Stimulated activated CD4-positive, alpha-beta T cell treated with anti-CD3 and anti-CD28 coated beads, Interleukin-15, amount 100 ng/mL, for 48 hours (primary cell): Measurements from ENCODE around the gene HOXD4.

Source experiments
- DNase-seq, 2 donors: peaks; one replicate each; pipeline ENCODE4 v3.0.0-alpha.2; 2020; ENCODE audit warnings: low read depth in 2 of 2

The HOXD4 gene

DNA sequence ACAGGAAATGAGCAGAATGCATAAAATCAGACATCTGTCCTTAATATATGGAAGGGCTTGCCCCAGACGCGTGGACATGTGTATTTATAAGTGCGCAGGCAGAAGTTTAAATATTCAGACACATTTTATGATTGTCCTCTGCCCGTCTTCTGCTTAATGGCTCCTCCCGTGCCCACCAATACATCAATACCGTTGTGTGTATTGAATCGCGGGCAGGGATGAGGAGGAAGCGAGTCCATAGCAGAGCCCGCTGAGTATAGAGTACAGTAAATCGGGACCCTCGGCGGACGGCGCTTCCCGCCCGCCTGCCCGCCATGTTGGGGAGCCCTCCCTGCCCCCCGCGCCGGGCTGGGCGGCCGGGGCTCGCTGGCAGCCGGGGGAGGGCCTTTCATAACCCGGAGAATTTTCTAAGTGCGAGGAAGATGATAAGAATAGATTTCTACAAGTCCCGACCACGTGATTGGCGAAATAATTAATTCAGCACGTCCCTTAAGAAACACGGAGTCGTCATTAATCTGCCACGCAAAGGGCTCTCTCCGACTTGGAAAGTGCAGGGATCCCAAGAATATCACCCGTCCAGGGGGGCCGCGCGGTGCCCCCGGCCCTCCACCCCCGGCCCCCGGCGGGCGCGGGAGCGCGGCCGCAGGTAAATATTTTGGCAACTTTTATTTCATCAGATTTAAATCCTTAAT lies 5.6 kb downstream of the HOXD4 start, which contains the start of gene HOXD3:
TSS of gene HOXD3 (plus strand) at position 501 of the 692 bp plus-strand sequence. CDS start 11,808 bp downstream, outside the sequence.
- DNase-seq, result no peak

DNA sequence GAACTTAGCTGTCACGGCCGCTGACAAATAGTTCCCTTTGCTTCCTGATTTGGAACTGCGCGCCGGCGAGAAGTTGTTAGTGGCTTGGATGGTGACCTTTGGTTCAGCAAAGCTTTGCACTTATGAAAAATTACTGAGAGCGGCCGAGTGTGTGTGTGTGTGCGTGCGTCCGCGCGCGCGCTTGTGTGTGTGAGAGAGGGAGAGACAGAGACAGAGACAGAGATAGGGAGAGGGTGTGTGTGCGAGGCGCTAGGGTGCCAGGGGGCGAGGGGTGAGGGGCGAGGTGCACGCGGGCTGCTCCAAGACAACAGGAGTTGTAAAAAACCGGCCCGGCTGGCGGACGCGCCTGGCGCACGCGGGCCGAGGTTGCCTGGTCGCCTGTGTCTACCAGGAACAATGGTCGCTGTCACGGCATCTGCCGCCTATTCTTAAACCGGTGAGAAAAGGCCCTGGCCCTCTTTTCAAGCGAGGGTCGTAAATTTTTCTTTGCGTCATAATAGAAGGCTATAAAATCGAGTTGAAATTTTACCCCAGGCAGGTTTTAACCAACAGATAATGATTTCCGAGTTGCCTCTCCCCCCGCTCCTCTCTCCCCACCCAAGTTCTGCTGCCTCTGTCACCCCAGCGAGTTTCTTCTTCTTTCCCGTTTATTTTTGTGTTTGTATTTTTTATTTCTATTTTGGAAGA lies 6.3 kb downstream of the HOXD4 start:
- no peak for DNase-seq

DNA sequence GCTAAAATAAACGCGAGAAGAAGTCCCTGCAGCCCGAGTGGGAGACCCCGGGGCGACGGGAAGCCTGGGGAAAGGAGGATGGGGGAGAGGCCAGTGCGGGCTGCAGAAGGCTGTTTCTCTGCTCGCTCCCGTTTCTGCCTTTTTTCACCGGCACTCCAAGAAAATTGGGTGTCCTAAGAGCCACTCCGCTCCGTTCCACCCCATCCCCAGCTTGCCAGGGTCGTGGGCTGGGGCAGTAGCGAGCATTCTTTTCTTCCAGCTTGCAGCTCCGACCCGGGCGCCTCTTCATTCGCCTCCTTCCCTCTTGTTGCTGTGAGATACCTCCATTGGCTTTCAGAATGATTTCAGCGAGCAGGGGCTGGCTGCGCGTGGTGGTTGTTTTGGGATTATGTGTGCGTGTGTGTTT lies 6.8 kb downstream of the HOXD4 start:
- DNase-seq, result no peak

DNA sequence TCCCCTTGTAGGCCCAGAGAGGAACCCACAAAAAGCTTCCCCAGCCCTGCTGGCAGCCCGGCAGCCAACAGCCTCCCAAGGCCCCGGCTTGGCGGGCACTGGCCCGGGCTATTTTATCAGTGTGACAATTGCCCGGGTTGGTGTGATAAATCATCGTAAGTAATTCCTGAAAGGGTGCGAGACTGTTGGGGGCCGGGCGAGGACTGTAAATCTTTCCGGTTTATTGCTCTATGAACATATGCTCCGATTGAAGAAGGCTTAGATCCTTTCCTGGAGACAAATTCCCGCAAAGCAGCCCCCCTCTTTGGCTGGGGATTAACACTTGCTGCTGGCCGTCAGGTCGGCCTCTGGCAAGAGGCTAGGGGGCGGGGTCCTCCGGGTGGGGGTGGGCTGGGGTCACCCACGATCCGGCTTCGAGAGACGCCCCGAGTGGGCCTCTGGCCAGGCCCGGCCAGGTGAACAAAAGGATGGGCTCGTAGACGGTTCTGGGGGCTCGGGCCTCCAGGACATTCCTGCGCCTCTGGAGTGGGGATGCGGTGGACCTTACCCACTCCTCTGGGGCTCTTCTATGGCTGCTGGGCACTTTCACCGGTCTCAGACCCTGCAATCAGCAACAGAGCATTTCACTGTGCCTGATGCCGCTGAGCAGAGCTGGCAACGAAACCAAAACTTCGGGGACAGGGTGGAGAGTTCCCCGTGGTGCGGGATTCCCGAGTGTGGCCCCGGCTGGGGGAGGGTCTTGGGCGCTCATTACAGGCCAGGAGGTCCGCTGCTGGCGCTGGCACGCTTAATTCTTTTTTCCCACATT lies 7.7 kb downstream of the HOXD4 start:
- no peak for DNase-seq

DNA sequence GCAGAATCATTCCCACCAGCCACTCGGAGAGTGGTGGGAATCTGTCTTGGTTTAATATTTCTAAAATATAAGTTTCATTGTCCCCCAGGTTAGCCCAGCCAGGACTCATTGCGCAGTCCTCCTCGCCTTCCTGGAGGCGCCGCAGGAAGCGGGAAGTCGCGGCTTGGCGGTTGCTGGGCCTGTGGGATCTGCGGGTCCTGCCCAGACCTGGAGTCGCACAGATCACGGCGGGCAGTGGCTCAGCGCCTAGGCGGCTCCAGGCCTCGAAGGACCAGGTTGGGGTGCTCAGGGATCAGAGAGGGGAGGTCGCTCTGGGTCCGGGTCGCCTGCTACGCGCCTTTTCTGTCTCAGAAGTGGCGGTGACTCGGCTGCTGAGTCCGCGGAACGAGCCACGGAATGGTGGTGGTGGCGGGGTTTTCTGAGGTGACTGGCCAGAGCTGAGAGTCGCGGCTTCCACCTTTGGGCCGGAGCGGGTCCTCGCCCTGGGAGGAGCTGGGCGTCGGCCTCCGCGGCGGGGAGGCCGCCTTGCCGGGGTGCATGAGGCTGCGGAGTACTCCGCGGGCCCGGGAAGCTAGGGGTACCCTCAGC lies 8.4 kb downstream of the HOXD4 start:
- DNase-seq, result no peak

DNA sequence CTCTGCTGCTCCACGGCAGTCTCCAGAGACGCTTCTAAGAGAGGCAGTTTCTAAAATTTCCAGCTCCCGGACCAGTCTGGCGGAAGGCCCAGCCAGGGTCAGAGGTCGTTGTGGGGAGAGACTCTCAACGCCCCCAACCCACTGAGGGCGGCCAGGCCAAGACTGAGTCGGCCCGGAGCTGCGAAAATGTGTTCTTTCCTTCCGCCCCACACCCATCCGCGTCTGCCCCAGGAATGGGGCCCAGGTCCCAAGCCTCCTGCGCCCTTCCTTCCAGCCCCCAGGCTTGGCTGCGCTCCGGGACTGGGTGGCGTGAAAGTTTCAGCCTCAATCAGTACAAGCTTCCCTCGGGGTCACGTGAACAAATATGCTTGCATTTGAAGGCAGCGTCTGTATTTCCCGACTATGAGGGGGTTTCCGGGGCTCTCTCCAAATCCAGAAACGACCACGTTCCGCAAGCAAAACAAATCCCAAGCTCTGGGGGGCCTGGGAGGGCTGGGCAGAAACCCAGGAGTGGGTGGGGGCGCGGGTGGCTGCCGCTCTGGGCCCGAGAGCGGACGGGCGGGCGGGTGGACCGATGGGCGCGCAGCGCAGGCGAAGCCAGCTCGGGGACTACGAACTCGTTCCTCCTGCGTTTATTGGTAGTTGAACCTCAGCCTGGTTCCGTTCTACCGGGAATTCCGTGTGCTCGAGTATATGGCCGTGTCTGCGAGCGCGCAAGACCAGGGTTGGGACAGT lies 9.1 kb downstream of the HOXD4 start:
- no peak for DNase-seq

- DNase-seq, result no peak
Observed at GRCh38 chr2:176160986-176161824, 9.9 kb downstream of the HOXD4 start.

- DNase-seq, result no peak
Observed at GRCh38 chr2:176161825-176162626, 10.7 kb downstream of the HOXD4 start.

DNA sequence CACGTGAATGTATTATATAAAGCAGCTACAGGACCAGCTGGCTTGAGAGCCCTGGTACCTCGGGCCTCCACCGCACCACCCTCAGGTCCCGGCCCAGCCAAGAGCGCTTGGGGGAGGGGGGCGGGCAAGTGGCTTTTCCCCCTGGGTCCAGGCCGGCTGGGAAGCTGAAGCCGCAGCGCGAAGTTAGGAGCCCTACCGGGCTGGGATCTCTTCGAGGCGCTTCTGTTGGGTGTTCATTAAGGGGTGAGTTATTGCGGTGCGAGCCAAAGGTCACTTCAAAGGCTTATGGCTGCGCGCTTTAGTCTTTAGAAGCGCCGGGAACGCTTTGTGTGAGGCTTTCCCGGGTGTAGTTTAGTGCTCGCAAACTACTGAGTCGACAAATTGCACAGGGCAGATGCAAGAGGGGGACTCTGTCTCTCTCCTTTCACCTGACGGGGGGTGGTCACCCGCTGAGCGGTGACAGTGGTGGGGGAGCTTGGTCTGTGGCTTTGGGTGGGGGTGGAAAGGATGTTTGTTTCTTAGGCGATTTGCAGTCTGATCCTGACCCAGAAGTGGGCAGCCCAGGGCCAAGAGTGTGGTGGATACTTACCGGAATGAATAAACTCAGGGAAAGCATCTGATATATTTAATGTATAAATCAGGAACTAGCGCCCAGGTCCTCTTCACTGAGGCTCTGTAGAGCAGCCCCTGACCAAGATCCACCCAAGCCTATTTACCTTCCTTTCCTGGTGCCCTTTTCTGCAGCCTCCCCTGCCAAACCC lies 11.7 kb downstream of the HOXD4 start:
- DNase-seq, result no peak

DNA sequence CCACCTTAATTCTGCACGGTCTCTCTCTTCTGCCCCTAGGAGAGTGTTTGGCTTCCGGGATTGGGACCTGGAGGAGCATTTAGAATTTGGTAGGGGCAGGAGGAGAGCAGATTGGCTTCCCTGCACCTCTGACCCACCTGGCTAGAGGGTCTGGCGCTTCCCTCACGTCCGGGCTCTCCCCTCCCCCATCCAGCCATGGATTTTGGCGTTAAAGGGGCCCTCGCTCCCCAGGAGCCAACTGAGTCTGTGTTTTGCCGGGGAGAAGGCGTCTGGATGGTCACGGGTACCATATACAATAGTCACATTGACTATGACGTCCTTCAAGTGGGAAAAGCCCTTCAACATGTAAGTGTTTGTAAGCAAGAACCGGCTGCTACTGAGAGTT lies 12.3 kb downstream of the HOXD4 start:
- no peak for DNase-seq

GRCh38 chr2:176164201-176164600 lies 12.9 kb downstream of the HOXD4 start:
- no peak for DNase-seq

DNA sequence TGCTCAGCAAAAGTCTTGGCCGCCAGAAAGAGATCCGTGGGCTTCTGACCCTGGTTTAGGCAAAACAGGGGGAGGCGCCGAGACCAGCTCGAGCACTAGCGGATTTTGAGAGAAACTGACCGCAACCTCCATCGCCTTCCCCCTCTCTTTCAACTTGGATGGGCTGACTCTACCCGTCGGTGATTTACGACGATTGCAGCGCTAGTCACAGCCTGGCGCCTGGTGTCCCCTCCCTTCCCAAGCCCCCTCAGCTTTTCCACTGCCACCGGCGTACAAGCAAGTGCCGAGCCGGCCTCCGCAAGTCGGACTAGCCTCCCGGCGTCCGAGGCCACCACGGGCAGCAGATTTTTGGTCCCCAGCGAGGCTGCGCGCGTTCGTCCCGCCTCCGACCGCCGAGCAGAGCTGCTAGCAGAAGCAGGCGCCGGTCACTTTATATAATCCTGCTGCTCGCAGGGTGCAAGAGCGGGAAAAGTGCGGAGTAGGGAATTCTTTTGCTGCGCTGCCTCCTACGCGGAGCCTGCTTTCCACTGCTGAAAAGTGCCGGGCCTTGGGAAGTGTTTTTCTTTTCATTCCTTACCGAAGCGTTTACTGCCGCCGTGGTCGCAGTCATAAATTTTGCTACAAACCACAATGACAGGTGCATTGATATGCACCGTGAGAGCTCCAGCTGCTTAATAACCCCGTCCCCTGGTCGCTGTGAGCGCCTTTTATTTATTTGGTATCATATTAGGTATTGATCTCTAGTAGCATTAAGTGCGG lies 13.4 kb downstream of the HOXD4 start:
- DNase-seq, result no peak

DNA sequence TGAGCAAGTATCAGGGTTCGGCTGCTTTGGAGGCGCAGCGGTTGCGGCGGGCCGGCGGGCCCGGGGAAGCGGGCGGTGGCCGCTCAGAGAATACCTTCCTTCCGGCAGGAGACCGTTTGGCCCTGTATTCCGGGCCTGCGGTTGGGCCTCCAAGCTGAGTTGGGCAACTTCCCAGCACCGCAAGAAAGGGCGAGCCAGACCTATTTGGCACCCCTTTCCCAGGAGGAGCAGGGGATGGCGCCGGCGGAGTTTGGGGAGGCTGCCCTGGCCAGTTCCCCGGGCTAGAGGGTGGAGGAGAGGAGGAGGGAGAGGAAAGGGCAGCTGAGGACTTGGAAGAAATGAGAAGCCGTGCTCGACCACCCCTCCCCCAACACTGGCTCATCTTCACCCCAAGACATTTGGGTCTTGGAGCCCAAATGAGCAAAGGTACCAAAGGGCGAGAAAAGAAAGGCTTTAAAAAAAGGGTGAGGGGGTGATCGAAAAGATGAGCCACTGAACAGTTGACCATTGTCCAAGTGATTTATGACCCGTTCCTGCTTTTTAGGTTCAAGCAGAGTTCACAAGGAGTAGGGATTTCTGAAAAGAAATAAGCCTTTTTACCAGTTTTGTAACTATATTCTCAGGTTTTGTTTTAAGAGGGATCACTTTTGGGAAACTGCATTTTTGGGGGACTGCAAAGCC lies 14.2 kb downstream of the HOXD4 start:
- no peak for DNase-seq

GRCh38 chr2:176166272-176166671 lies 14.9 kb downstream of the HOXD4 start:
- no peak for DNase-seq

GRCh38 chr2:176167398-176167797 lies 16.0 kb downstream of the HOXD4 start:
- no peak for DNase-seq

GRCh38 chr2:176169181-176169580 lies 17.8 kb downstream of the HOXD4 start:
- no peak for DNase-seq

GRCh38 chr2:176169711-176170110 lies 18.4 kb downstream of the HOXD4 start:
- DNase-seq, result no peak
